Suprapubic skin (tissue), 4 donors: Measurements from ENCODE around the gene SDC1. TPM values are rescaled to one million over a fixed set of nuclear protein-coding genes. Genes with fewer than 3 reads are reported as not detected.
"Not testable (repeated sequence)": the region's sequence is repeated elsewhere in the genome, so short reads cannot be mapped to it uniquely, and the experiment has no call there.

Source experiments
- DNase-seq, 2 donors: peaks; one replicate each; pipeline ENCODE4 v3.0.0-alpha.2; 2019; ENCODE audit warnings: low spot score in 2 of 2
- H3K27ac ChIP-seq: fragments of 200-600 bp; sonication (generic); one replicate; pipeline ENCODE4 v1.5.1; 2019
- H3K27me3 ChIP-seq: fragments of 200-600 bp; sonication (generic); one replicate; pipeline ENCODE4 v1.5.1; 2019
- H3K36me3 ChIP-seq: fragments of 200-600 bp; sonication (generic); one replicate; pipeline ENCODE4 v1.5.1; 2019
- H3K4me1 ChIP-seq: fragments of 200-600 bp; sonication (generic); one replicate; pipeline ENCODE4 v1.5.1; 2019
- H3K4me3 ChIP-seq: fragments of 200-600 bp; sonication (generic); one replicate; pipeline ENCODE4 v1.5.1; 2019; ENCODE audit warnings: mild to moderate bottlenecking
- H3K9me3 ChIP-seq: fragments of 200-600 bp; sonication (generic); one replicate; pipeline ENCODE4 v1.5.1; 2019
- CTCF ChIP-seq, 2 donors: fragments of 200-600 bp in 1 of 2; fragments of 450-650 bp in 1 of 2; sonication (generic) in 1 of 2; IDR thresholded peaks; one replicate each; pipeline ENCODE4 v1.5.1; 2016 to 2019; ENCODE audit warnings: antibody characterized with exemption in 2 of 2, mild to moderate bottlenecking in 1 of 2, moderate library complexity in 1 of 2
- EP300 ChIP-seq: sonication (generic); formaldehyde crosslinking; IDR thresholded peaks from one replicate; pipeline ENCODE4 v1.6.1; 2017; ENCODE audit warnings: antibody characterized with exemption
- POLR2A ChIP-seq, 2 donors: fragments of 450-650 bp; IDR thresholded peaks; one replicate each; pipeline ENCODE4 v1.6.1; 2017; ENCODE audit warnings: antibody characterized with exemption in 2 of 2, mild to moderate bottlenecking in 2 of 2, moderate library complexity in 2 of 2
- POLR2AphosphoS5 ChIP-seq, 3 donors: sonication (generic); formaldehyde crosslinking; IDR thresholded peaks; one replicate each; pipeline ENCODE4 v1.6.1; 2017; ENCODE audit warnings: antibody characterized with exemption in 3 of 3
- WGBS: methylation state at CpG from one replicate; pipeline ENCODE4 v1.1.5; 2018; 5-methylcytosine and 5-hydroxymethylcytosine counted together
- total RNA-seq, 4 donors: library from RNA; depleted of rRNA; stranded (reverse); fragments of >200 nt; gene quantifications; one replicate each; pipeline ENCODE4 v1.1.0, GENCODE V29; 2016

SDC1 gene
- total RNA-seq, 4 donors from 2014 or later = 258 to 892 (median 636) TPM

DNA sequence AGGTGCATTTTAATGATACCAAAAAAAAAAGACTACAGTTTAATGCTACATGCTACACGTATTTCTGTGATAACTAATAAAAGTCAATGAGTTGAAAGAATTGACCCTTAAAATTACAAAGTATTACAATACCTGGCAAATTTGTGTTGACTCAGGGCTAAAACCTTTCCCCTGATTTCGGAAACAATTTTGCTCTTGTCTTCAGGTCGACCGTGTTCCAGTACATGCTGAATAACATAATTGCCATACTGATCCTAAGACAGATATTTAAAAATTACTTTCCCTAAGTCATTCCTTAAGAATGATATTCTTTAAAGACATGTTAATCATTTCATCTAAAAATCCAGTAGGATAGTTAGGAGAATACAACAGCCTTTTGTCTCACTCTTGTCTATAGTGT lies 29.8 kb upstream of the SDC1 start:
- TF ChIP-seq POLR2AphosphoS5 (IDR thresholded peaks at IDR 0.05) (no peak), CTCF (IDR thresholded peaks at IDR 0.05) (no peak), EP300 (no peak), POLR2A (IDR thresholded peaks at IDR 0.05) (no peak)
- Histone ChIP-seq H3K27ac (no peak overlapping the region), H3K9me3 (no peaks in the 10 kb centered on the region), H3K4me3 (no peak overlapping the region), H3K4me1 (no peaks in the 10 kb centered on the region), H3K36me3 (peaks cover 78% of the 10 kb centered on the region), H3K27me3 (no peaks in the 10 kb centered on the region)
- 92% methylated on average over 4 of the region's 4 CpGs for WGBS
- DNase-seq = no peak

GRCh38 chr2:20250436-20250835 lies 25.5 kb upstream of the SDC1 start:
- H3K36me3 ChIP-seq = peaks cover 70% of the 10 kb centered on the region

DNA sequence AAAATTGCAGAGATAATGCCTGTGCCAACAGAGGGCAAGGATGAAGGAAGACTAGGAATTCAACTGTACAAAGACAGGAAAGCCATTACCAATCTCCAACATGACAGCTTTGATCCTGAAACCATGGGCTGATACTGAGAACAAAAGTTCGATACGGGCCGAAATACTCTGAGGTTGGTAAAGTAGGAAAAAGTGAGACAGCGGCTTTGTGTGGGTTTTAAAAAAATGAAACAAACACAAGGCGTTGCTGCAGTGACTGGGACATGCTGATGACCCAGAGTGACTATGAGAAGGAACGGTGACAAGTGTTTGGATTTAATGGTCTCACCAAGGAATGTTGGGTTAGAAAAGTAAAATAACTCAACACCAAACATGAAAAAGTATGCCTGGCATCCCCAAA lies 24.2 kb upstream of the SDC1 start:
- Histone ChIP-seq H3K4me3 (no peak overlapping the region), H3K36me3 (peaks cover 57% of the 10 kb centered on the region), H3K9me3 (no peaks in the 10 kb centered on the region), H3K27ac (no peak overlapping the region), H3K27me3 (no peaks in the 10 kb centered on the region), H3K4me1 (no peaks in the 10 kb centered on the region)
- 94% methylated on average over 6 of the region's 6 CpGs for WGBS
- no peak for DNase-seq
- no peak for TF ChIP-seq POLR2A (IDR thresholded peaks at IDR 0.05)
- no peak for TF ChIP-seq CTCF (IDR thresholded peaks at IDR 0.05)
- TF ChIP-seq EP300 = no peak
- no peak for TF ChIP-seq POLR2AphosphoS5 (IDR thresholded peaks at IDR 0.05)

More at GRCh38 chr2:20250436-20250835, 25.5 kb upstream of the SDC1 start:
- Histone ChIP-seq H3K9me3 (no peaks in the 10 kb centered on the region), H3K4me3 (no peak overlapping the region), H3K27ac (no peak overlapping the region), H3K4me1 (no peaks in the 10 kb centered on the region), H3K27me3 (no peaks in the 10 kb centered on the region)
- no peak for TF ChIP-seq EP300
- TF ChIP-seq CTCF (IDR thresholded peaks at IDR 0.05) = no peak
- TF ChIP-seq POLR2AphosphoS5 (IDR thresholded peaks at IDR 0.05) = no peak
- no peak for TF ChIP-seq POLR2A (IDR thresholded peaks at IDR 0.05)
- no peak for DNase-seq

GRCh38 chr2:20247084-20247483 lies 22.2 kb upstream of the SDC1 start:
- H3K27me3 ChIP-seq = no peaks in the 10 kb centered on the region
- TF ChIP-seq POLR2AphosphoS5 (IDR thresholded peaks at IDR 0.05) (no peak), POLR2A (IDR thresholded peaks at IDR 0.05) (no peak), EP300 (no peak), CTCF (IDR thresholded peaks at IDR 0.05) (no peak)
- H3K27ac ChIP-seq = no peak overlapping the region
- DNase-seq = no peak
- H3K4me3 ChIP-seq = no peak overlapping the region
- peaks cover 5% of the 10 kb centered on the region for H3K4me1 ChIP-seq
- WGBS = 96% methylated on average over 1 of the region's 1 CpG
- no peaks in the 10 kb centered on the region for H3K9me3 ChIP-seq
- H3K36me3 ChIP-seq = peaks cover 36% of the 10 kb centered on the region

DNA sequence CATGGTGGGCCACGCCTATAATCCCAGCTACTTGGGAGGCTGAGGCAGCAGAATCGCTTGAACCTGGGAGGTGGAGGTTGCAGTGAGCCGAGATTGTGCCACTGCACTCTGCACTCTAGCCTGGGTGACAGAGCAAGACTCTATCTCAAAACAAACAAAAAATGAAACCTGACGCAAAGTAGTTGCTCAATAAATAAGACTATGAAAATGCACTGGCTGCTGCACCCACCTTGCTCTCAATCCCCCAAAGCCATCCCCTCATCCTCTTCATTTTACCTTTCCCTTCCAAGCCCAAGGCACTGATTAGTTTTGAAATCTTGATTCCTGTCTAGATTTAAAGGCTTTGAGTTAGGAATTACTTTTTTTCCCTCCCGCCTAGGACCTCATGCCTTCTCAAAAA lies 18.7 kb upstream of the SDC1 start:
- H3K27me3 ChIP-seq, H3K4me3 ChIP-seq, H3K9me3 ChIP-seq, DNase-seq, H3K27ac ChIP-seq, H3K36me3 ChIP-seq, H3K4me1 ChIP-seq: not testable (repeated sequence)
- 95% methylated on average over 5 of the region's 5 CpGs for WGBS

- TF ChIP-seq CTCF (IDR thresholded peaks at IDR 0.05) = no peak
- 64% methylated on average over 7 of the region's 9 CpGs for WGBS
- Histone ChIP-seq H3K36me3 (peaks cover 8% of the 10 kb centered on the region), H3K27ac (no peak overlapping the region), H3K4me3 (no peak overlapping the region), H3K4me1 (peaks cover 7% of the 10 kb centered on the region), H3K27me3 (no peaks in the 10 kb centered on the region), H3K9me3 (no peaks in the 10 kb centered on the region)
- DNase-seq = no peak
These were observed 17.9 kb upstream of the SDC1 start for GRCh38 chr2:20242727-20243377.
